Pancreas (tissue), 10 donors: ENCODE data around the gene KLC1. TPM values are rescaled to one million over a fixed set of nuclear protein-coding genes. Genes with fewer than 3 reads are reported as not detected.

Experiments used
- ATAC-seq, 4 donors: fragments of 200-7000 bp; cut with Tn5 transposase; one replicate each; pipeline versions ENCODE4 v1.8.0 to v1.9.1; 2020; ENCODE audit warnings: mild to moderate bottlenecking in 4 of 4, moderate library complexity in 4 of 4
- DNase-seq, 6 donors: peaks; one replicate each; pipeline ENCODE4 v3.0.0-alpha.2; 2020
- FAIRE-seq: peaks from 2 replicates; lab custom pipeline; 2012; peaks lifted over from hg19 to GRCh38; lab: Jason Lieb, UNC
- H3K27ac ChIP-seq, 4 donors: fragments of 200-600 bp; sonication (generic); 1 replicate in 3 of 4; 2 replicates in 1 of 4; pipeline versions ENCODE4 v1.5.0 to v1.8.0; 2020
- H3K27me3 ChIP-seq, 4 donors: fragments of 200-600 bp; one replicate each; pipeline ENCODE4 v1.8.0; 2021
- H3K36me3 ChIP-seq, 3 donors: fragments of 200-600 bp; sonication (generic) in 1 of 3; one replicate each; pipeline versions ENCODE4 v1.5.0 to v1.8.0; 2020 to 2021
- H3K4me1 ChIP-seq, 3 donors: fragments of 200-600 bp; one replicate each; pipeline ENCODE4 v1.8.0; 2021
- H3K4me3 ChIP-seq, 4 donors: fragments of 200-600 bp; sonication (generic) in 2 of 4; one replicate each; pipeline versions ENCODE4 v1.5.0 to v1.8.0; 2020 to 2021
- H3K9me3 ChIP-seq, 4 donors: fragments of 200-600 bp; one replicate each; pipeline ENCODE4 v1.8.0; 2021
- CTCF ChIP-seq, 4 donors: fragments of 200-600 bp; sonication (generic) in 3 of 4; IDR thresholded peaks; one replicate each; pipeline versions ENCODE4 v1.5.0 to v1.8.0; 2021; ENCODE audit warnings: antibody characterized with exemption in 4 of 4
- WGBS, 2 donors: extraction: QIAGEN DNeasy Blood & Tissue Kit; methylation state at CpG; one replicate each; pipeline ENCODE4 v1.1.7; 2013; 5-methylcytosine and 5-hydroxymethylcytosine counted together
- intact Hi-C, 3 donors: fragments of 100-400 bp; cut with DNase I; formaldehyde crosslinking; loops; one replicate each; pipeline versions ENCODE4 v1.11.1 to v1.14.2; 2022
- polyA plus RNA-seq, 2 donors: library from polyadenylated mRNA; stranded (reverse); fragments of 200-250 nt; gene quantifications; one replicate each; pipeline ENCODE4 v1.2.3, GENCODE V29; 2013
- total RNA-seq, 6 donors: library from RNA; stranded (reverse); fragmentation: NEBNext Ultra II Directional in 4 of 6; extraction: Animal tissue kit (Norgen Biotek cat#: 25700) in 4 of 6; gene quantifications; one replicate each; pipeline versions ENCODE4 v1.2.1 to v1.2.4, GENCODE V29; 2021 to 2023
- donor health status: healthy with polysubstance abuse.
- donor health status: DM: no; HTN: no; CAD: no; lungs with moderate emphysema.
- donor health status: DM: no; HTN: no; CAD: no.
- donor health status: control.
- donor health status: control.
- donor health status: Bipolar disorder and iron deficiency.
- donor health status: DM: yes; HTN: yes; CAD: no.
- donor health status: DM: no; HTN: no; CAD: no.
- donor health status: DM: no; HTN: no; CAD: no.
- donor health status: DM: yes; HTN: yes; CAD: no.

KLC1 gene
- total and polyA plus RNA-seq, 8 donors: 36.1 to 91.0 (median 51.6) TPM

- Histone ChIP-seq H3K4me3 (no peak overlapping the region), H3K4me1 (no peaks in the 10 kb centered on the region), H3K27ac (no peak overlapping the region), H3K27me3 (no peaks in the 10 kb centered on the region), H3K36me3 (peaks cover 0 to 32% (median 8%) of the 10 kb centered on the region in 3 donors), H3K9me3 (no peaks in the 10 kb centered on the region)
- ATAC-seq (no peak), DNase-seq (no peak), FAIRE-seq (no peak)
- intact Hi-C loops: no loop called here
- no peak for TF ChIP-seq CTCF (IDR thresholded peaks at IDR 0.05)
- 92 to 93% methylated on average over 10 of the region's 10 CpGs for WGBS, 2 donors
These were observed 33.0 kb downstream of the KLC1 start for GRCh38 chr14:103662029-103662428.

- 96 to 97% methylated on average over 17 of the region's 17 CpGs for WGBS, 2 donors
- DNase-seq: no peak
- Histone ChIP-seq H3K4me1 (no peaks in the 10 kb centered on the region), H3K9me3 (no peaks in the 10 kb centered on the region), H3K36me3 (peaks cover 0 to 32% (median 8%) of the 10 kb centered on the region in 3 donors), H3K27ac (no peak overlapping the region), H3K4me3 (no peak overlapping the region), H3K27me3 (no peaks in the 10 kb centered on the region)
- ATAC-seq: no peak
- no peak for TF ChIP-seq CTCF (IDR thresholded peaks at IDR 0.05)
- intact Hi-C loops: no loop called here
- FAIRE-seq: no peak
These were observed 33.6 kb downstream of the KLC1 start for GRCh38 chr14:103662591-103662990.

- no peak for TF ChIP-seq CTCF (IDR thresholded peaks at IDR 0.05)
- H3K27ac ChIP-seq: peak overlapping the region in 1 of 4 donors; percentile 33
- ATAC-seq (no peak), DNase-seq (no peak), FAIRE-seq (no peak)
- H3K4me3 ChIP-seq: no peak overlapping the region
- H3K36me3 ChIP-seq: peaks cover 0 to 34% (median 8%) of the 10 kb centered on the region in 3 donors
- H3K27me3 ChIP-seq: no peaks in the 10 kb centered on the region
- no peaks in the 10 kb centered on the region for H3K4me1 ChIP-seq
- H3K9me3 ChIP-seq: no peaks in the 10 kb centered on the region
- intact Hi-C loops: no loop called here
- WGBS, 2 donors: 88 to 91% methylated on average over 13 of the region's 13 CpGs
These were observed 34.5 kb downstream of the KLC1 start for GRCh38 chr14:103663506-103663905.

- H3K36me3 ChIP-seq: peaks cover 2 to 40% (median 24%) of the 10 kb centered on the region in 3 donors
- no peak for TF ChIP-seq CTCF (IDR thresholded peaks at IDR 0.05)
- DNase-seq: no peak
- ATAC-seq: no peak
- FAIRE-seq: no peak
- H3K9me3 ChIP-seq: no peaks in the 10 kb centered on the region
- H3K27ac ChIP-seq: no peak overlapping the region
- H3K27me3 ChIP-seq: no peaks in the 10 kb centered on the region
- intact Hi-C loops: no loop called here
- WGBS, 2 donors: 87% methylated on average over 4 of the region's 4 CpGs
- no peaks in the 10 kb centered on the region for H3K4me1 ChIP-seq
- no peak overlapping the region for H3K4me3 ChIP-seq
These were observed 38.7 kb downstream of the KLC1 start for GRCh38 chr14:103667671-103668070.

GRCh38 chr14:103668117-103668516 lies 39.1 kb downstream of the KLC1 start:
- ATAC-seq (no peak), FAIRE-seq (no peak), DNase-seq (no peak)
- TF ChIP-seq CTCF (IDR thresholded peaks at IDR 0.05): no peak
- Histone ChIP-seq H3K4me3 (no peak overlapping the region), H3K27ac (no peak overlapping the region), H3K27me3 (no peaks in the 10 kb centered on the region), H3K4me1 (no peaks in the 10 kb centered on the region), H3K36me3 (peaks cover 5 to 42% (median 28%) of the 10 kb centered on the region in 3 donors), H3K9me3 (no peaks in the 10 kb centered on the region)
- intact Hi-C loops: no loop called here
- 98% methylated on average over 3 of the region's 3 CpGs for WGBS, 2 donors
